GM12874 (cell line): ENCODE measurements around the gene CEP55.

ENCODE experiments used
- CTCF ChIP-seq: IDR thresholded peaks from 2 replicates; pipeline ENCODE4 v1.5.1; 2011; ENCODE audit warnings: low read depth, mild to moderate bottlenecking, control low read depth, low read length, moderate library complexity; ENCODE audit not compliant: insufficient read depth

Gene CEP55

DNA sequence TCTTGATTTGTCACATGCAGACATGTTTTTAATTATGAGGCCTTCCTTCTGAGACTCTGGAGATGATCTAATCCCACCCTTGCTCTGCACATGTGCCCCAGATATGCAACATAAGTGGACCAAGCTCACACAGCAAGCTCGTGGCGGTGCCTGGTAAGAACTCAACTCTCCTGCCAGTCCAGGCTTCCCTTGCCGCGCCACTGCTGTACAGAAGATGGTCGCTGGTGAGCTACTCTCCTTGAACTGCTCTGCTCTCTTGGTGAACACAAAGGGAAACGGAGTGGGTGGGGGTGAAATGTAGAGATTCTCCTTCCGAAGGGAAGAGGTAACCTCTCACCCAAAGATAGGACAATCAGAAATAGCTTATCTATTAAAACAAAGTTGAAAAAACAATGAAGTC lies 39.9 kb upstream of the CEP55 start:
- TF ChIP-seq CTCF = no peak

DNA sequence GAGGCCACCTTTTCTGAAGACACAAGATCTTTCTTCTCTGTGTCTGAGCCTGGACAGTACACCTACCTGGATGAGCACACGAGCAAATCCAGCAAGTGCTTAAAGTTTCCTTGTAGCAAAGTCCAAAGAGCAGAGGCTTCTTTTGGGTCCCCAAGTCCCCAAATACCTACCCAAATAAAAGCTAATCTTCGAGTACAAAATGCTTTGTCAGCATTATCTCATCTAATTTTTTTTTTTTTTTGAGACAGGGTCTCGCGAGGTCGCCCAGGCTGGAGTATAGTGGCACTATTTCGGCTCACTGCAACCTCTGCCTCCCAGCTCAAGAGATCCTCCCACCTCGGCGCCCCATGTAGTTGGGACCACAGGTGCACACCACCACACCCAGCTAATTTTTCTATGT lies 38.9 kb upstream of the CEP55 start:
- TF ChIP-seq CTCF = no peak

- no peak for TF ChIP-seq CTCF
Measured at GRCh38 chr10:93458821-93459257, 37.6 kb upstream of the CEP55 start.

DNA sequence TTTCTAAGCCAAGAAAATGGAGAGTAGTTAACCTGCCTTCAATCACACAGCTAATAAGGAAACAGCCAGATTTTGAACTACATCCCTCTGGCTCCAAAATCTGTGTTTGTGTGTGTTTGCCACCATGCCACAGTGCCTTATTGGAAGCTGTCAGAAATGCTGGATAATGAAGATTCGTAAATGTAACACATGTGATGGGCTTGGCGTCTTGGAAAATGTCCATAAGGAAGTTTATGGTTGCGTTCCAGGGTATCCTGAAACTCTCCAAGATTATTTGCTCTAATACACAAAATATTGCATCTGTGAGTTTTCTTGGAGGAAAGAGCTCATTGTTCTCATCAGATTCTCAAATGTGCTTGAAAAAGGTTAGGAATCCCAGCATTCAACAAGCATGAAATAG lies 36.9 kb upstream of the CEP55 start:
- TF ChIP-seq CTCF = no peak

DNA sequence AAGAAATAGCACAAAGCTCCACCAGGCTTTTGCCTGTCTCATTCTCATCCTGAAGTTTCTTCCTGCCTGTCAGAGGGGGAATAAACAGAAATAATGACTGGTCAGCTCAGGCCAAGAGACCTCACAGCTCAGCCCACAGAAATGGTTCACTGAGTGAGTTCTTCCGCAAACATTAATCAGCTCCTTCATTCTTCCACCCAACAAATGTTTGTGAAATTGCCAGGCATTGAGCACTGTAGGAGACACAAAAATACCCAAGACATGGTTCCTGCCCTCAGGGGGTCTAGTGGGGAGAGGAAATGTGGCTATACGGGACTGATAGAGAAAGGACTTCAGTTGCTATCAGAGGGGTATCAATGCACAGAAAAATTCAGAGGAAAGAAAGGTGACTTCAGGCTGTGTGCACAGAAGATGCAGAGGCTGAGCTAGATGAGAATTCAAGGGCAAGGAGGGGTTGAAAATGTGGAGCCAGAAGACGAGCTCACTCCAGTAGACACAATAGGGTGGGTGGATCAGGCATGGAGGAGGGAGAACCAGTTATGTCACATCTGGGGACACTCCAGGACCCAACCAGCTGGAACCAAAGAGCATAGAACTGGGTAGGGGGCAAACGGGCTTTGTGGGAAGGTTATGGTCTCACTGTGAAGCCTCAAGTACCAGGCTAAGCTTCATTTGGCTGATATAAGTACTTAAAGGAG lies 35.2 kb upstream of the CEP55 start:
- no peak for TF ChIP-seq CTCF

DNA sequence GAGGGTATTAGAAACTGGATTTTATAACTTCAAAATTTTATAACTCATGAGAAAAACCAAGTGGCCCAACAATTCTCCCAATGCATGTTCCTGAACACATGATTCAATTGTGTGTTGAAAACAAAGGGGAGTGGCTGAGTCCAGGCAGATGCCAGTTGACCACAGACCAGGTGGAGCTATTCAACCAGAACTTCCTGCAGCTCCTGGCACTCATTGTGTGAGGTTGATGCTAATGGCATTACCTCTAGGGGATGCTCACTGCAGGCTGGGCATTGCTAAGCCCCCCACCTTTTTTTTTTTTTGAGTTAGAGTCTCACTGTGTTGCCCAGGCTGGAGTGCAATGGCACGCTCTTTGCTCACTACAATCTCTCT lies 34.6 kb upstream of the CEP55 start:
- no peak for TF ChIP-seq CTCF

DNA sequence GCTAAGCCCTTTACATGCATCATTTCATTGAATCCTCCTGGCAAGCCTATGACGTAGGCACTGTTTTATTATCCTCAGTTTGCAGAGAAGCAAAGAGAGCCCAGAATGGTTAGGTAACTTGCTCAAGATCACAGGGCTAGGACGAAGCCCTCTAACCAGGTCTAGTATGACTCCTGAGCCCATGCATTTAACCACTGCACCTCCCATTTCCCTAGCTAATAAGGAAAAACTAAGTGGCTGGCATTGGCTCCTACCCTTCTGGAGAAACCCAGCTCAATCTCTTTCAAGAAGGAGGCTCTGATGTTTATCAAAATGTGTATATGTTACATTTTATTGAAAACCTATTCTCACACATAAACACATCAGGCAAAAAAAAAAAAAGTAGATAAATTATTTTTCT lies 34.0 kb upstream of the CEP55 start:
- TF ChIP-seq CTCF = no peak
